Right lobe of liver (tissue), 6 donors: ENCODE measurements around the gene GIGYF1. TPM values are rescaled to one million over a fixed set of nuclear protein-coding genes. Genes with fewer than 3 reads are reported as not detected.
A peak's percentile ranks its signal among the peaks of the same experiment; 100 is the strongest.

Experiments
- ATAC-seq, 4 donors: fragments of 200-7000 bp; cut with Tn5 transposase; one replicate each; pipeline ENCODE4 v1.9.1; 2020; ENCODE audit warnings: mild to moderate bottlenecking in 4 of 4, moderate library complexity in 4 of 4
- DNase-seq, 3 donors: peaks; one replicate each; pipeline ENCODE4 v3.0.0-alpha.2; 2020
- H3K27ac ChIP-seq, 3 donors: fragments of 200-600 bp; one replicate each; pipeline ENCODE4 v1.8.0; 2022
- H3K27me3 ChIP-seq, 2 donors: fragments of 200-600 bp; one replicate each; pipeline ENCODE4 v1.8.0; 2022
- H3K36me3 ChIP-seq, 4 donors: fragments of 200-600 bp; sonication (generic) in 1 of 4; one replicate each; pipeline versions ENCODE4 v1.5.1 to v1.8.0; 2017 to 2022; ENCODE audit warnings: control low read depth in 1 of 4
- H3K4me1 ChIP-seq, 4 donors: fragments of 200-600 bp; sonication (generic) in 1 of 4; one replicate each; pipeline versions ENCODE4 v1.5.1 to v1.8.0; 2017 to 2022; ENCODE audit warnings: control low read depth in 1 of 4
- H3K4me3 ChIP-seq, 3 donors: fragments of 200-600 bp; one replicate each; pipeline ENCODE4 v1.8.0; 2022
- H3K9me3 ChIP-seq, 4 donors: fragments of 200-600 bp; sonication (generic) in 1 of 4; one replicate each; pipeline versions ENCODE4 v1.5.1 to v1.8.0; 2017 to 2022; ENCODE audit warnings: control low read depth in 1 of 4
- POLR2A ChIP-seq: fragments of 450-650 bp; IDR thresholded peaks from one replicate; pipeline ENCODE4 v1.6.1; 2017; ENCODE audit warnings: antibody characterized with exemption, mild to moderate bottlenecking
- WGBS: methylation state at CpG from one replicate; pipeline ENCODE4 v1.1.6; 2018; ENCODE audit warnings: low coverage, low lambda C conversion rate; ENCODE audit not compliant: insufficient coverage; ENCODE audit errors: missing lambda C conversion rate; 5-methylcytosine and 5-hydroxymethylcytosine counted together
- intact Hi-C, 2 donors: fragments of 100-400 bp; cut with DNase I; formaldehyde crosslinking; loops; one replicate each; pipeline versions ENCODE4 v1.11.2 to v1.14.1; 2022
- total RNA-seq, 6 experiments: library from RNA; depleted of rRNA in 2 of 6; stranded (reverse); fragments of >200 nt in 2 of 6; fragmentation: NEBNext Ultra II Directional in 3 of 6; extraction: Animal tissue kit (Norgen Biotek cat#: 25700) in 3 of 6; gene quantifications; one replicate each; pipeline versions ENCODE4 v1.1.0 to v1.2.4, GENCODE V29; 2016 to 2023
- TF ChIP-seq, protein P1 (sequence below), 4 donors: fragments of 200-600 bp in 3 of 4; fragments of 450-650 bp in 1 of 4; IDR thresholded peaks; one replicate each; pipeline versions ENCODE4 v1.5.1 to v1.8.0; 2016 to 2022; ENCODE audit warnings: antibody characterized with exemption in 4 of 4, mild to moderate bottlenecking in 2 of 4
- donor health status: DM: no; HTN: yes; CAD: no.
- donor health status: DM: no; HTN: no; CAD: no.
- donor health status: DM: no; HTN: no; CAD: no.
- donor health status: DM: no; HTN: yes; CAD: no.
- donor health status: DM: no; HTN: yes; CAD: no.

GIGYF1 gene
- total RNA-seq, 6 experiments from 2014 or later = 6.6 to 25.1 (median 15.5) TPM

DNA sequence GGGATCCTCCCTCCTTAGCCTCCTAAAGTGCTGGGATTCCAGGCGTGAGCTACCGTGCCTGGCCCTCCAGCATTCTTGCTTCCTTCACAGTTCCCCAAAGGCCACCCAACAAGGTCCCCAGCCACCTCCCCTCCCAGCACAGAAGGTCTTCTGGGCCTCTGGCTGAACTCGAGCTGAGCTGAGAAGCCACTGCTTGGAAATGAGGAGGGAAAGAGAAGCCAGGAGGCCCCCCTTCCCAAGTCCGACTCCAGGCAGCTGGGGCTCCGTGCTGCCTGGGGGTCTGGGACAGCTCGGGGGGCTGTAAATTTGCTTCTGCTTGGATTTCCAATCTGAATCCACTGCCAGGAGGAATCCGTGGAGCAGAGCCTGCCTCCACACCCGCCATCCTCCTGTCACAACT is 20.7 kb upstream of the GIGYF1 start:
- 76% methylated on average over 5 of the region's 8 CpGs for WGBS
- no peaks in the 10 kb centered on the region for H3K9me3 ChIP-seq
- intact Hi-C loops = loop anchor here in 1 of 2 donors (10.0 kb wide), 1 partner anchor 140 kb away; the partner anchor contains the start of gene SLC12A9
- ATAC-seq (no peak), DNase-seq (no peak)
- H3K4me1 ChIP-seq = peaks cover 0 to 11% (median 6%) of the 10 kb centered on the region in 4 donors
- no peak overlapping the region for H3K4me3 ChIP-seq
- TF ChIP-seq, protein P1, sequence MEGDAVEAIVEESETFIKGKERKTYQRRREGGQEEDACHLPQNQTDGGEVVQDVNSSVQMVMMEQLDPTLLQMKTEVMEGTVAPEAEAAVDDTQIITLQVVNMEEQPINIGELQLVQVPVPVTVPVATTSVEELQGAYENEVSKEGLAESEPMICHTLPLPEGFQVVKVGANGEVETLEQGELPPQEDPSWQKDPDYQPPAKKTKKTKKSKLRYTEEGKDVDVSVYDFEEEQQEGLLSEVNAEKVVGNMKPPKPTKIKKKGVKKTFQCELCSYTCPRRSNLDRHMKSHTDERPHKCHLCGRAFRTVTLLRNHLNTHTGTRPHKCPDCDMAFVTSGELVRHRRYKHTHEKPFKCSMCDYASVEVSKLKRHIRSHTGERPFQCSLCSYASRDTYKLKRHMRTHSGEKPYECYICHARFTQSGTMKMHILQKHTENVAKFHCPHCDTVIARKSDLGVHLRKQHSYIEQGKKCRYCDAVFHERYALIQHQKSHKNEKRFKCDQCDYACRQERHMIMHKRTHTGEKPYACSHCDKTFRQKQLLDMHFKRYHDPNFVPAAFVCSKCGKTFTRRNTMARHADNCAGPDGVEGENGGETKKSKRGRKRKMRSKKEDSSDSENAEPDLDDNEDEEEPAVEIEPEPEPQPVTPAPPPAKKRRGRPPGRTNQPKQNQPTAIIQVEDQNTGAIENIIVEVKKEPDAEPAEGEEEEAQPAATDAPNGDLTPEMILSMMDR (IDR thresholded peaks at IDR 0.05) = no peak
- TF ChIP-seq POLR2A = no peak
- H3K36me3 ChIP-seq = no peaks in the 10 kb centered on the region
- H3K27ac ChIP-seq = no peak overlapping the region
- H3K27me3 ChIP-seq = no peaks in the 10 kb centered on the region

DNA sequence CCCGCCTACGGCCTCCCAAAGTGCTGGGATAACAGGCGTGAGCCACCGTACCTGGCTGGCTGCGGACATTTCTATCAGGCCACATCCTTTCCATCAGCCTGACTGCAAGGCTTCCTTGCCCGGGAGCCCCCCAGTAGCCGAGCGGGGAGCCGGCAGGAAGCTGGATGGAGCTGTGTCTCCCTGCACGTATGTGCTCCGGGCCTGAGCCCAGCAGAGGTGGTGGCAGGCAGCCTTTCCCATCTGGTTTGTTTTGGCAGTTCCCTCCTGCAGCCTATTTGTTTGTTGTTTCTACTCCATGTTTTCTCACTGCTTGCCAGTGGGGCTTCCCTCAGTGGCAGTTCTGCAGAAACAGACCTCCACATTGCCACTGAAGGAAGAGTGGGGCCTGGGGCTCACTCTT is 17.3 kb upstream of the GIGYF1 start:
- Histone ChIP-seq H3K4me1 (peaks cover 0 to 39% (median 12%) of the 10 kb centered on the region in 4 donors), H3K27me3 (no peaks in the 10 kb centered on the region), H3K27ac (no peak overlapping the region), H3K9me3 (no peaks in the 10 kb centered on the region), H3K4me3 (no peak overlapping the region), H3K36me3 (no peaks in the 10 kb centered on the region)
- DNase-seq (peak in 2 of 3 donors; percentile 70 to 76), ATAC-seq (peak; percentile 68 to 86 (median 78))
- 57% methylated on average over 4 of the region's 11 CpGs for WGBS
- intact Hi-C loops = loop anchor here in 1 of 2 donors (10.0 kb wide), 1 partner anchor 143 kb away; the partner anchor contains the start of gene SLC12A9
- TF ChIP-seq, protein P1 (IDR thresholded peaks at IDR 0.05) = no peak
- TF ChIP-seq POLR2A = no peak

DNA sequence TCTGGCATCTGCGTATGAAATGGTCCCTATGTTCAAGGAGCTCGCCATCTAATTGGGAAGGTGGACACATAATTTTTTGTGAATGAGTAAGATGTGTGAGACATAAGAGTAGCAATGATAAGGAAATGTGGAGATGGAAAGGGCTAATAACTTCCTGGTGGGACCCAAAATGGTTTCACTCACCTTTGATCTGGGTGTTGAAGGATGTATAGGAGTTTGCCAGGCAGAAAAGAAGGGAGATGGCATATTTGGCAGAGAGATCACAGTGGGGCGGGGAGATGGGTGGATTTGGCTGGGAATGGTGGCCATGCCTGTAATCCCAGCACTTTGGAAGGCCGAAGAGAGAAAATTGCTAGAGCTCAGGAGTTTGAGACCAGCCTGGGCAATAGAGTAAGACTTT is 16.4 kb upstream of the GIGYF1 start:
- Histone ChIP-seq H3K4me3 (no peak overlapping the region), H3K36me3 (no peaks in the 10 kb centered on the region), H3K9me3 (no peaks in the 10 kb centered on the region), H3K27ac (no peak overlapping the region), H3K4me1 (peaks cover 0 to 39% (median 12%) of the 10 kb centered on the region in 4 donors), H3K27me3 (no peaks in the 10 kb centered on the region)
- intact Hi-C loops = loop anchor here in 1 of 2 donors (10.0 kb wide), 1 partner anchor 144 kb away; the partner anchor contains the start of gene SLC12A9
- ATAC-seq (no peak), DNase-seq (no peak)
- 98% methylated on average over 4 of the region's 4 CpGs for WGBS
- no peak for TF ChIP-seq POLR2A
- TF ChIP-seq, protein P1 (IDR thresholded peaks at IDR 0.05) = no peak

DNA sequence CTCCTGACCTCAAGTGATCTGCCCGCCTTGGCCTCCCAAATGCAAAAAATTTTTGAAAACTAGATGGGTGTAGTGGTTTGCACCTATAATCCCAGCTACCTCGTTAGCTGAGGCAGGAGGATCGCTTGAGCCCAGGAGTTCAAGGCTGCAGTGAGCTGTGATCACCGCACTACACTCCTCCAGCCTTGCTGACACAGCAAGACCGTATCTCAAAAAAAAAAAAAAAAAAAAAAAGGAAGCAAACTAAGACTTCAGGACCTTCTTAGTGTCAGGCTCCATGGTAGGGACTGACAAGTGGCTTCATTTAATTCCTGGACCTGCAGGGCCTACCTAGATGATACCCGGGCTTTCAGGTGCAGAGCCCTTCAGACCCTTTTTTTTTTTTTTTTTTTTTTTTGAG is 14.3 kb upstream of the GIGYF1 start:
- no peaks in the 10 kb centered on the region for H3K36me3 ChIP-seq
- no peak for TF ChIP-seq POLR2A
- TF ChIP-seq, protein P1 (IDR thresholded peaks at IDR 0.05) = no peak
- no peak overlapping the region for H3K4me3 ChIP-seq
- 39% methylated on average over 6 of the region's 6 CpGs for WGBS
- intact Hi-C loops = no loop called here
- H3K27ac ChIP-seq = peak overlapping the region in 2 of 3 donors; percentile 16 to 42
- no peaks in the 10 kb centered on the region for H3K9me3 ChIP-seq
- no peaks in the 10 kb centered on the region for H3K27me3 ChIP-seq
- H3K4me1 ChIP-seq = peaks cover 0 to 39% (median 12%) of the 10 kb centered on the region in 4 donors
- ATAC-seq (no peak), DNase-seq (no peak)
